Astrocyte of the cerebellum (primary cell): Measurements from ENCODE around the gene SLC39A11.

Experiments
- DNase-seq: peaks from one replicate; pipeline ENCODE4 v3.0.0-alpha.2; 2011; ENCODE audit warnings: low read depth
- H3K4me3 ChIP-seq: 2 replicates; pipeline ENCODE4 v1.5.1; 2011; ENCODE audit warnings: mild to moderate bottlenecking, low read depth, low read length, moderate library complexity
- in situ Hi-C: cut with HindIII; loops from 2 replicates; pipeline ENCODE4 v1.10.0; 2017; ENCODE audit warnings: low sequenced_read_pairs
- TF ChIP-seq, protein P1 (sequence below): IDR thresholded peaks from 2 replicates; pipeline ENCODE4 v1.5.1; 2012; ENCODE audit warnings: low read length, low read depth, moderate library complexity, mild to moderate bottlenecking; ENCODE audit errors: missing control alignments

The SLC39A11 gene

GRCh38 chr17:72915625-72916081 lies 176.8 kb downstream of the SLC39A11 start:
- no peak for DNase-seq
- TF ChIP-seq, protein P1, sequence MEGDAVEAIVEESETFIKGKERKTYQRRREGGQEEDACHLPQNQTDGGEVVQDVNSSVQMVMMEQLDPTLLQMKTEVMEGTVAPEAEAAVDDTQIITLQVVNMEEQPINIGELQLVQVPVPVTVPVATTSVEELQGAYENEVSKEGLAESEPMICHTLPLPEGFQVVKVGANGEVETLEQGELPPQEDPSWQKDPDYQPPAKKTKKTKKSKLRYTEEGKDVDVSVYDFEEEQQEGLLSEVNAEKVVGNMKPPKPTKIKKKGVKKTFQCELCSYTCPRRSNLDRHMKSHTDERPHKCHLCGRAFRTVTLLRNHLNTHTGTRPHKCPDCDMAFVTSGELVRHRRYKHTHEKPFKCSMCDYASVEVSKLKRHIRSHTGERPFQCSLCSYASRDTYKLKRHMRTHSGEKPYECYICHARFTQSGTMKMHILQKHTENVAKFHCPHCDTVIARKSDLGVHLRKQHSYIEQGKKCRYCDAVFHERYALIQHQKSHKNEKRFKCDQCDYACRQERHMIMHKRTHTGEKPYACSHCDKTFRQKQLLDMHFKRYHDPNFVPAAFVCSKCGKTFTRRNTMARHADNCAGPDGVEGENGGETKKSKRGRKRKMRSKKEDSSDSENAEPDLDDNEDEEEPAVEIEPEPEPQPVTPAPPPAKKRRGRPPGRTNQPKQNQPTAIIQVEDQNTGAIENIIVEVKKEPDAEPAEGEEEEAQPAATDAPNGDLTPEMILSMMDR: no peak
- in situ Hi-C loops: no loop called here
- H3K4me3 ChIP-seq: no peak overlapping the region

GRCh38 chr17:72913142-72913682 lies 179.3 kb downstream of the SLC39A11 start:
- in situ Hi-C loops: no loop called here
- no peak for DNase-seq
- TF ChIP-seq, protein P1: no peak

DNA sequence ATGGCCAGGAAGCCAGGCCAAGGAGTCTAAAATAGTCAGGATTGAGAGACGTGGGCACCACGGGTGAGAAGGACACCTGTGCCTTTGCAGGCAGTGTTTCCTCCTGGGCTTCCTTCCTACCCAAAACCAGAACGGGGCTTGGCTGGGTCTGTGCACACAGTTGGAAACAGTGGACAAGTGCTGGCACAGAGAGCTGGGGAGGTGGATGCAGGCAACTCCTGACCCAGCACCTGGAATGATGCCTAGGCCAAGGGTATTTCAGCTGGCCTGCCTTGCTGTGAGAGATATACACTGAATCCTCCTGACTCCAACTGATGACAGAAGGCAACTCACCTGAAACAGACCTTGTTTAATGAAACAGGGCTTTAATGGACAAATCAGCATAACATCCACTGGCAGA lies 186.2 kb downstream of the SLC39A11 start:
- H3K4me3 ChIP-seq: no peak overlapping the region
- TF ChIP-seq, protein P1: no peak
- in situ Hi-C loops: no loop called here
- DNase-seq: no peak

More at GRCh38 chr17:72913142-72913682, 179.3 kb downstream of the SLC39A11 start:
- no peak overlapping the region for H3K4me3 ChIP-seq

DNA sequence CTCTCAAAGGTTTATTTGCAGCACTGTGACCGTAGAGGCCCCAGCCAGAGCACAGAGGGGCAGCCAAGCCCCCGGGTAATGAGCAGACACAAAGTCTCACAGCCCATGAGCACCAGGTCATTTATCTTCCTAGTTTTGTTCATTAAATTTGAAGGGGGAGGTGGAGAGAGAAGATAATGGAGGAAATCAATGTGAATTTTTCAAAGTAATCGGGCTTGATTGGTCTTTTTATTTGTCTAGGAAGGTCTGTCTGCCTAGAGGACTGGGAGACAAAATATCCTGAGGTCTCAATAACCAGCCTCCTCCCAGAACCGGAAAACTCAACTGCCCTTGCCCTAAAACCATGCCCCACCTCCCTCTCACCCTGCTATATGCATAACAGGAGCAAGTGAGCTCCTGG lies 189.0 kb downstream of the SLC39A11 start:
- TF ChIP-seq, protein P1: no peak
- in situ Hi-C loops: no loop called here
- H3K4me3 ChIP-seq: no peak overlapping the region
- DNase-seq: no peak

DNA sequence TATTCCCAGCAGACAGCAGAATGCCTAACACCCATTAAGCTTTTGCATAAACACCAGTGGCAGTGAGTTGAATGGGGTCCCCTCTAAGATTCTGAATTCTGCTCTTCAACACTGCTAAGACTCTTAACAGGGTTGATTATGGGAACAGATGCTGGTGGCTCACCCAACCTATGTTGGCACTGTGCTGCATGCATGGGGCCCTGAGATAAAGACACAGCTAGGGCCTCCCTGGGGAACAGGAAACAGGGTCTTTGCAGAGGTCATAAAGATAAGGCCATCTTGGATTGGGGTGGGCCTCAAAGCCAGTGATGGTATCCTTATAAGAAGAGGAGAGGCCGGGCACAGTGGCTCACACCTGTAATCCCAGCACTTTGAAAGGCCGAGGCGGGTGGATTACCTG lies 190.8 kb downstream of the SLC39A11 start:
- no peak overlapping the region for H3K4me3 ChIP-seq
- TF ChIP-seq, protein P1: no peak
- no peak for DNase-seq
- in situ Hi-C loops: no loop called here

- in situ Hi-C loops: no loop called here
- H3K4me3 ChIP-seq: no peak overlapping the region
- TF ChIP-seq, protein P1: no peak
- no peak for DNase-seq
Observed at GRCh38 chr17:72901083-72901482, 191.4 kb downstream of the SLC39A11 start.
